ENCODE measurements around the gene EPB41L2. TPM values are rescaled to one million over a fixed set of nuclear protein-coding genes. Genes with fewer than 3 reads are reported as not detected.
A peak's percentile ranks its signal among the peaks of the same experiment; 100 is the strongest.

EPB41L2 gene
- total RNA-seq, 1 donor from 2014 or later = 124 TPM

- TF ChIP-seq, protein P1, sequence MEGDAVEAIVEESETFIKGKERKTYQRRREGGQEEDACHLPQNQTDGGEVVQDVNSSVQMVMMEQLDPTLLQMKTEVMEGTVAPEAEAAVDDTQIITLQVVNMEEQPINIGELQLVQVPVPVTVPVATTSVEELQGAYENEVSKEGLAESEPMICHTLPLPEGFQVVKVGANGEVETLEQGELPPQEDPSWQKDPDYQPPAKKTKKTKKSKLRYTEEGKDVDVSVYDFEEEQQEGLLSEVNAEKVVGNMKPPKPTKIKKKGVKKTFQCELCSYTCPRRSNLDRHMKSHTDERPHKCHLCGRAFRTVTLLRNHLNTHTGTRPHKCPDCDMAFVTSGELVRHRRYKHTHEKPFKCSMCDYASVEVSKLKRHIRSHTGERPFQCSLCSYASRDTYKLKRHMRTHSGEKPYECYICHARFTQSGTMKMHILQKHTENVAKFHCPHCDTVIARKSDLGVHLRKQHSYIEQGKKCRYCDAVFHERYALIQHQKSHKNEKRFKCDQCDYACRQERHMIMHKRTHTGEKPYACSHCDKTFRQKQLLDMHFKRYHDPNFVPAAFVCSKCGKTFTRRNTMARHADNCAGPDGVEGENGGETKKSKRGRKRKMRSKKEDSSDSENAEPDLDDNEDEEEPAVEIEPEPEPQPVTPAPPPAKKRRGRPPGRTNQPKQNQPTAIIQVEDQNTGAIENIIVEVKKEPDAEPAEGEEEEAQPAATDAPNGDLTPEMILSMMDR (IDR thresholded peaks at IDR 0.05) = no peak
- Histone ChIP-seq H3K4me1 (no peaks in the 10 kb centered on the region), H3K27ac (no peak overlapping the region), H3K9me3 (no peaks in the 10 kb centered on the region), H3K36me3 (peaks cover 14% of the 10 kb centered on the region), H3K27me3 (ENCODE audit: low read depth) (no peaks in the 10 kb centered on the region), H3K4me3 (no peak overlapping the region)
- no peak for DNase-seq
- intact Hi-C loops (cut with DNase I) = no loop called here
- no peak for ATAC-seq
These were observed 189.3 kb downstream of the EPB41L2 start for GRCh38 chr6:130873746-130874145.

- H3K9me3 ChIP-seq = no peaks in the 10 kb centered on the region
- peak in 1 of 2 donors; percentile 67 for ATAC-seq
- intact Hi-C loops (cut with DNase I) = no loop called here
- H3K36me3 ChIP-seq = peaks cover 15% of the 10 kb centered on the region
- TF ChIP-seq, protein P1 (IDR thresholded peaks at IDR 0.05) = peak; percentile 87
- peak; percentile 73 for DNase-seq
- no peak overlapping the region for H3K27ac ChIP-seq
- no peaks in the 10 kb centered on the region for H3K27me3 ChIP-seq (ENCODE audit: low read depth)
- H3K4me1 ChIP-seq = no peaks in the 10 kb centered on the region
- H3K4me3 ChIP-seq = no peak overlapping the region
These were observed 190.6 kb downstream of the EPB41L2 start for GRCh38 chr6:130872250-130873095.

- H3K4me1 ChIP-seq = no peaks in the 10 kb centered on the region
- no peaks in the 10 kb centered on the region for H3K27me3 ChIP-seq (ENCODE audit: low read depth)
- no peak for DNase-seq
- H3K36me3 ChIP-seq = peaks cover 23% of the 10 kb centered on the region
- no peak overlapping the region for H3K27ac ChIP-seq
- no peaks in the 10 kb centered on the region for H3K9me3 ChIP-seq
- intact Hi-C loops (cut with DNase I) = no loop called here
- no peak for ATAC-seq
- TF ChIP-seq, protein P1 (IDR thresholded peaks at IDR 0.05) = no peak
- H3K4me3 ChIP-seq = no peak overlapping the region
These were observed 192.7 kb downstream of the EPB41L2 start for GRCh38 chr6:130870179-130870880.

GRCh38 chr6:130869681-130870080 lies 193.4 kb downstream of the EPB41L2 start:
- Histone ChIP-seq H3K4me3 (no peak overlapping the region), H3K4me1 (no peaks in the 10 kb centered on the region), H3K27me3 (ENCODE audit: low read depth) (no peaks in the 10 kb centered on the region), H3K36me3 (peaks cover 29% of the 10 kb centered on the region), H3K9me3 (no peaks in the 10 kb centered on the region), H3K27ac (no peak overlapping the region)
- ATAC-seq = no peak
- DNase-seq = no peak
- TF ChIP-seq, protein P1 (IDR thresholded peaks at IDR 0.05) = no peak
- intact Hi-C loops (cut with DNase I) = no loop called here

- H3K9me3 ChIP-seq = no peaks in the 10 kb centered on the region
- no peak for ATAC-seq
- H3K27me3 ChIP-seq (ENCODE audit: low read depth) = no peaks in the 10 kb centered on the region
- no peak overlapping the region for H3K27ac ChIP-seq
- H3K4me3 ChIP-seq = no peak overlapping the region
- TF ChIP-seq, protein P1 (IDR thresholded peaks at IDR 0.05) = no peak
- H3K36me3 ChIP-seq = peaks cover 43% of the 10 kb centered on the region
- intact Hi-C loops (cut with DNase I) = no loop called here
- H3K4me1 ChIP-seq = no peaks in the 10 kb centered on the region
- DNase-seq = no peak
These were observed 197.3 kb downstream of the EPB41L2 start for GRCh38 chr6:130865793-130866192.
